Renal cortical epithelial cell (primary cell): ENCODE data around the gene CASP14. TPM values are rescaled to one million over a fixed set of nuclear protein-coding genes. Genes with fewer than 3 reads are reported as not detected.

Experiments
- total RNA-seq: library from RNA; depleted of rRNA; stranded (reverse); fragments of >200 nt; gene quantifications from 2 replicates; pipeline ENCODE4 v1.2.3, GENCODE V29; 2014

The CASP14 gene
- total RNA-seq, 1 donor from 2014 or later: not detected

Other genes with a start within 250 kb of the CASP14 start
- not detected in 2 replicates for gene OR7A5, start 214.3 kb upstream of the CASP14 start, total RNA-seq
- not detected in 2 replicates for gene OR7C1, start 214.3 kb upstream of the CASP14 start, total RNA-seq
- gene OR7A10, start 200.6 kb upstream of the CASP14 start, total RNA-seq: not detected in 2 replicates
- gene OR7A17, start 163.3 kb upstream of the CASP14 start, total RNA-seq: not detected in 2 replicates
- not detected in 2 replicates for gene OR7C2, start 108.0 kb upstream of the CASP14 start, total RNA-seq
- not detected in 2 replicates for gene SLC1A6, start 69.6 kb upstream of the CASP14 start, total RNA-seq
- not detected in 2 replicates for gene OR1I1, start 32.7 kb downstream of the CASP14 start, total RNA-seq
- 12.9 and 29.7 TPM in 2 replicates for gene SYDE1, start 57.9 kb downstream of the CASP14 start, total RNA-seq
- gene NOTCH3, start 151.5 kb downstream of the CASP14 start, total RNA-seq: 2.6 and 6.1 TPM in 2 replicates
- 0.60 TPM in 1 of 2 replicates, not detected in the other for gene EPHX3, start 183.0 kb downstream of the CASP14 start, total RNA-seq